HG03060 (cell line): ENCODE data around the gene FN3K.
A peak's percentile ranks its signal among the peaks of the same experiment; 100 is the strongest.
"Not testable (repeated sequence)": the region's sequence is repeated elsewhere in the genome, so short reads cannot be mapped to it uniquely, and the experiment has no call there.

Source experiments
- ATAC-seq: cut with Tn5 transposase; IDR thresholded peaks from one replicate; pipeline ENCODE4 v1.9.1; 2021; ENCODE audit warnings: low read depth, moderate number of reproducible peaks; ENCODE audit not compliant: unreplicated experiment

Gene FN3K

DNA sequence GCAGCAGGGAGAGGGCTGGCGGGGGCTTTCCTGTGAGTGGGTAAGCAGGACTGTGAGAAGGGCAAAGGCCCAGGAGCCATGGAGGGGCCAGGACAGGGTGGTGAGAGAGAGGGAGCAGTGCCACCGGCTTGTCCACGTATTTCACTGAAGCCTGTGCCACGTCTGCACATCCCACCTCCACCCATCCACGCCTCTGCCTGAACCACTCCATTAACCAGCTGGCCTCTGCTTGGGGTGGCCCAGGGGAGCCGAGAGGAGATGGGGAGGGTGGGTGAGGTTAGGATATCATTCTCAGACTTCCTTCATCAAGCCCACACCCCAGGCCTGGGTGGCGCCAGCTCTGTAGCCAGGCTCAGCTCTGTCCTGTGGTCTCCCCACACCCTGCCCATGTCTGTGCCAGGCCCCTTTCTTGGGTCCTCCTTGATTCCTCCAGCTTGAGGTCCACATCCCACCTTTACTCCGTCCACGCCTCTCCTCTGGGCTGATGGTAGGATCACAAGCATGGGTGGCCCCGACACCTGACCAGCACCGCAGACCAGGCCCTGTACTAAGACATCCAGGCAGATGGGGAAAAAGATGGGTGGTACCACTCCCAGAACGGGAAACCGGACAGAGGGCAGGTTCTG lies 3.2 kb upstream of the FN3K start:
- ATAC-seq, result no peak

- ATAC-seq, result no peak
Measured at GRCh38 chr17:82736511-82737185, 1.2 kb downstream of the FN3K start.

DNA sequence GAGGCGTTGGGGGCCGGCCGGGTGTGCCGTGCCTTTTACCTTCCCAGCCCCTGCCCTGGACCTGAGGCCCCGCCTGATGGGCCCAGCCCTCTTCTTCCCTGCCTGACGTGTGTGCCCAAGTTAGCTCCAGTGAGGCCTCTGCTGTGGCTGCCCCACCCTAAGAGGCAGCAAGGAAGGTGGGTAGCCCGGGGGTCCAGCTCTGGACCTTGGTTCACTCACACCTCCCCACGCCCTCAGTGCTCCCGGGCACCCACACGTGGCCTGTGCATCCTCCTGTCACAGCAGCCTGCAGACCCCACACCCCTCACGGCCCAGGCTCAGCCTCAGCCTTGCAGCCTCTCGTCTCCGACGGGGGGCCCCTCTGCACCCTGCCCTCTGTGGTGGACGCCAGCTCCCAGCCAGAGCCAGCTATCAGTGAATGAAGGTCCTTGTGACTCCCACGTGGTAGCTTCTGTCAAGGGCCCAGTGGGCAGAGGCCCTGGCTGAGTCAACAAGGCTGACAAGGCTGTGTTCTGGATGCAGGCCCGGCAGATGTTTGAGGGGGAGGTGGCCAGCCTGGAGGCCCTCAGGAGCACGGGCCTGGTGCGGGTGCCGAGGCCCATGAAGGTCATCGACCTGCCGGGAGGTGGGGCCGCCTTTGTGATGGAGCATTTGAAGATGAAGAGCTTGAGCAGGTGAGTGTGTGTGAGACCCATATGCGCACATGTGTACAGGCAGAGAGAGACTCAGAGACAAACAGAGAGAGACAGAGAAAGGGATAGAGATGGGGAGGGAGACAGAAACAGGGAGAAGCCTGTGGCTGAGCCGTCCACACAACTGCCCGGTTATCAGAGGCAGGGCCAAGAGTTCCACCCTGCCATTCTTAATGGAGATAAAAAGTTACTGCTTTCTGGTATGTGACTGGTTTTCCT lies 2.8 kb downstream of the FN3K start:
- ATAC-seq, result no peak

DNA sequence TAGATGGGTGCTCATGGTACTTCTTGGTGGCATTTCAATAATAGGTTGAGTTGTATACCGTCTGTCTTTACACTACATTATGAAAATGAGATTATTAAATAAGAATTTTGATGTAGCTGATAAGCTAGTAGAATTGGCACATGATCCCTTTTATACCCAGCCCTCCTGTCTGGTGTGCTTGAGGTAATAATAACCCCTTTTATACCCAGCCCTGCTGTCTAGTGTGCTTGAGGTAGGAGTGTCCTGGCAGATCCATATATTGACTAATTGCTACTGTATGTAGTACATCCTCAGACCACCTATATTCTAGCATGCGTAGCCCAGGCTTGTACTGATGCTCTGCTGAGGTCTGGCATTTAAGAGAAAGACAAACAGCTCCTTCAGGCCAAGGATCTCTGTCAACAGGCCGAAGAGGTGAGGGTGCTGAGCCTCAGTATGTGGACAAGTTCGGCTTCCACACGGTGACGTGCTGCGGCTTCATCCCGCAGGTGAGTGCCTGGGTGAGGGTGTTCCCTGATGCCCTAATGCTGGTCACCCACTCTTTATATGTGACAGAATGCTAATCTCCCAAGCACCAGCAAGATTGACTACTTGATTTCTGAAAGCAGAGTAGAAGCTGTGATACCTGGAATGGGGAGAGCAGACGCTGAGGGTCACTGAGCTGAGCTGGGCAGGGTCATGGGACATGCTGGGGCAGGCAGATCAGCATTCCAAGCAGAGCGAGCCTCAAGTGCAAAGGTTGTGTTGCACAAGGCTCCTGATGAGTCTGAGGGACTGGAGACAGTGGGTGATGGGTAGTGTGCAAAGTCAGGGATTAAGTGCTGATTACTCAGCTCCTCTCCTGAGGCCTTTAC lies 5.7 kb downstream of the FN3K start:
- no peak for ATAC-seq

DNA sequence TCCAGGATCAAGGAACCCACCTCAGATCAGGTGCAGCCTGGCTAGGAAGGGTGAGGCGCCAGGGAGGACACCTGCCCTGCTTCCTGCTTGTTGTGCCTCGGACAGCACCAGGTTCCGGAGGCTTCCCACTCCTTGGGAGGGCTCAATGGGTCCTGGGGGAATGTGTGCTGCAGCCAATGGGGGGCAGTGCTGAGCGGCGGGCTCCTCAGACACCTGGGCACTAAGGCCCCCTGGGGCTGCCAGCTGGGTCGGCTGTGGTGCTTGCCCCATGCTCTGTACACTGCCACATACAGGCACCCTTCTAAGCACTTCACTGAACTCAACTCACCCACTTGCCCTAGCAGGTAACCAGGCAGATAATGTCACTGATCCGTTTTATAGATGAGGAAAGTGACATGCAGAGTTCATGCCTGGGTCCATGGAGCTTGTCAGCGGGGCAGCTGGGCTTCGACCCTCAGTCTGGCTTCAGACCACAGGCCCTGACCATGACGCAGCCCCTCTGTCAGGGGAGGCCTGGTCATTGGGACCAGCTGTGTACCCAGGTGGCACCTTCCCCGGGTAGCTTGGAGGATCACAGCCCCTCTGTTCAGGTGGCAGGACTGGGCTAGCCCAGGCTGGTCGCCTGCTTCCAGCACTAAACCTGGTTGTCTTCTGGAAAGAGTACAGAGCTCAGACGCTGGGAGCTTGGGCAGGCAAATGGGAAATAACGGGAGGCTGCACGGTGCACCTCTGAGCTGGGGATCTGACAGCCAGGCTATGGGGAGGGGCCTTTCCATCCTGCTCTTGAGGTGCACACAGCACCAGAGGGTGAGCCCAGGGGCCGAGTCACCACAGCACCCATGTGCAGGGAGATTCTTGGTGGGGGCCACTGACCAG lies 8.2 kb downstream of the FN3K start:
- no peak for ATAC-seq

- ATAC-seq, result not testable (repeated sequence)
Measured at GRCh38 chr17:82744736-82745135, 9.3 kb downstream of the FN3K start.

- no peak for ATAC-seq
Measured at GRCh38 chr17:82745524-82745923, 10.1 kb downstream of the FN3K start.

GRCh38 chr17:82748756-82749155 lies 13.3 kb downstream of the FN3K start:
- ATAC-seq, result no peak

DNA sequence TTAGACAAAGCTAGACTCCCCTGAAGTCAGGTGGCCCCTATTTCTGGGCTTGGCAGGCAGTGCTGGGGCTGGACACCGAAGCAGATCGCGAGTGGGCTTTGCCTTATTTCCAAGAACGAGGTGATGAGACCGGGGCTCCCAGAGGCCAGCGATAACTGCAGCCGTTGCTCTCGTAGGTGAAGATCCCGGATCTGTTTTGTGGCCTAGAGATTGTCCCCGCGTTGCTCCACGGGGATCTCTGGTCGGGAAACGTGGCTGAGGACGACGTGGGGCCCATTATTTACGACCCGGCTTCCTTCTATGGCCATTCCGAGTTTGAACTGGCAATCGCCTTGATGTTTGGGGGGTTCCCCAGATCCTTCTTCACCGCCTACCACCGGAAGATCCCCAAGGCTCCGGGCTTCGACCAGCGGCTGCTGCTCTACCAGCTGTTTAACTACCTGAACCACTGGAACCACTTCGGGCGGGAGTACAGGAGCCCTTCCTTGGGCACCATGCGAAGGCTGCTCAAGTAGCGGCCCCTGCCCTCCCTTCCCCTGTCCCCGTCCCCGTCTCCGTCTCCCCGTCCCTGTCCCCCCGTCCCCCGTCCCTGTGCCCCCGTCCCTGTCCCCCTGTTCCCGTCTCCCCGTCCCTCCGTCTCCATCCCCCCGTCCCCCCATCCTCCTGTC lies 15.0 kb downstream of the FN3K start:
- no peak for ATAC-seq

DNA sequence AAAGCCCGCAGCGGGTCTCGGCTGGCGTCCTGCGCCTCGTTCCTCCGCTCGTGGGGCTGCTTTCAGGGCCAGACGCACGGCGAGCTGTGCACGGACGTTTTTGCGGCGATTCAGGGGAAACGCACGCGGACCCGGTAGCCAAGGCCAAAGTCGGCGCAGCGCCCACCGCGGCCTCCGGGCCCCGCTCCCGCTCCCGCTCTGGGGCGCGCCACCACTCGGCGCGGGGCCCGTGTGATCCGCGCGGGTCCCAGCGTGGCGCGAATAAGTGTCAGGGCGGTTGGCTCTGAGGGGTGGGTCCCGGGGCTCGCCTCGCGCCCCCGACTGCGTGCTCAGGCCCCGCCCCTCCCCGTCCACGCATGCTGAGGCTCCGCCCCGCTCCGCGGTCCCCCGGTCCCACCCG lies 15.8 kb downstream of the FN3K start:
- no peak for ATAC-seq

GRCh38 chr17:82751571-82752370 lies 16.4 kb downstream of the FN3K start, which contains the start of gene TBCD:
Gene TBCD (plus strand): TSS chr17:82752065. CDS start chr17:82752194, 129 bp downstream.
- ATAC-seq, result peak; percentile 48

DNA sequence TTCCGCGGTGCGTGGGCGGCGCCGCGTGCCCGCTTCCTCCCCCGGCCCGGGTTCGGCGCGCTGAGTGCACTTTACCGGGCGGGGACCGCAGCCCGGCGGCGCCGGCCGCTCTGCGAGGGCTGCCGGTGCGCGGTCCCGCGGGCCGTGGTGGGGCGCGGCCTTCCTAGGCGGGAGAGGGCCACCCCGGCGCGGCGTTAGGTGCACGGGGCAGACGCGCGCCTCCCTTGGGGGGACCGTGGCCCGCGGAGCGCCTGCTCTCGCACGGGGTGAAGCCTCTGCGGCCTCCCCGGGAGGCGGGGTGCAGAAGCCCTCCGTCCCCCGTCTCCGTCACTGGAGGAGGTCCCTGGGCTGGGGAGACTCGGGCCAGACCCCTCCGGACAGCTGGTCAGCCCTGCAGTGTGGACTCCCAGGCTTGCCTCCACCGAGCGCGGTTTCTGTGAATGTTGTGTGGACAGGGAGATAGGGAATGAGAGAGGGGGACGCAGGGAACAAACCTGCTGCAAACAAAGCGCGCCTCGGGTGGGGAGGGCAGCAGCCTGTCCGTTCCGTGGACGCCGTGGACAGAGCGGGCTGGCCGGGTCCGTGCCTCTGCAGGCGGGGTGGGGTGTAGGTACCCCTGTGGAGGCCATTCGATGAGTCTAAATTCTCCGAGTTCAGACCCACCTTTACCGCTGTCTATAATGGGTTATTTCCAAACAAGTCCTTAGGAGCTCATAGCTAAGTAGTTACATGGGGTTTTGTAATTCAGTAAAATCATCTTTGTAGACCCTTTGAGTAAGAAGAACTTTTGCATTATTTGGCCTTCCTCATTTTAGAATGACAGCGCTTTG lies 17.2 kb downstream of the FN3K start:
- ATAC-seq, result no peak

GRCh38 chr17:82753201-82753464 lies 17.7 kb downstream of the FN3K start:
- ATAC-seq, result no peak

DNA sequence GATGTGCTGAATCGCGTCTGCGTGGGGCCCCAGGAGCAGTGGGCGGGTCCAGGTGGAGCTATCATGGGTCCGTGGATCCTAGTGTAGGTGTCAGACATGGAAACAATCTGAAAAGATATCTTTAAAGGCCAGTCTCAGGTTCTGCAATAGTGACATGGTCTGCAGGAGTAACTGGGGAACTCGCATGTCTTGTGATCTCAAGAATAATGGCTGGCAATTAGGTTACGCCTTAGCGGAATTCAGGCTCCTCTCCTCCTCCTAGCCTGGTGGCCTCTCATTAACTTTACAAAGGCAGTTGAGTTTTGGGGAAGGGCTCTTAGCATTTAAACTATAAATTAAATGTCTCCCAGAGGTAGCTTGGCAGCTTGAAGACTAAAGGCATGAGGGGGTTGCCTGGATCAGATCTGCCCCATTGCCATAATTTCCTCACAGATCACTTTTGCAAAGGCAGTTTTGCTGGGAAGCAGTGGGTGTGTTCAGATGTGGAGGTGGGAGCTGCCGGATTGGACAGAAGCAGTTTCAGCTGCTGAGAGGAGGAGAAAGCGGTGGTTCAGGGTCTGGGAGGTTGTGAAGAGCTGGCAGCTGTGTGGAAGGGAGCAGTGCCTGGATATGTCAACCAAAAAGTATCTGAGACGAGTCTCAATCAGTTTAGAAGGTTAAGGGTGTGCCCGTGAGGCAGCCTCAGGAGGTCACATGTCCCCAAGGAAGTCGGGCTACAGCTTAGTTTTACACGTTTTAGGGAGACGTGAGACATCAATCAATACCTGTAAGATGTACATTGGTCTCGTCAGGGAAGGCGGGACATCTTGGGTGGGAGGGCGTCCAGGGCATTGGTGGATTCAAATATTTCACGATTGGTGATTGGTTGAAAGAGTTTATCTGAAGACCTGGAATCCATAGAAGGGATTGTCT lies 19.1 kb downstream of the FN3K start:
- ATAC-seq, result no peak

GRCh38 chr17:82756166-82756565 lies 20.8 kb downstream of the FN3K start:
- ATAC-seq, result no peak

DNA sequence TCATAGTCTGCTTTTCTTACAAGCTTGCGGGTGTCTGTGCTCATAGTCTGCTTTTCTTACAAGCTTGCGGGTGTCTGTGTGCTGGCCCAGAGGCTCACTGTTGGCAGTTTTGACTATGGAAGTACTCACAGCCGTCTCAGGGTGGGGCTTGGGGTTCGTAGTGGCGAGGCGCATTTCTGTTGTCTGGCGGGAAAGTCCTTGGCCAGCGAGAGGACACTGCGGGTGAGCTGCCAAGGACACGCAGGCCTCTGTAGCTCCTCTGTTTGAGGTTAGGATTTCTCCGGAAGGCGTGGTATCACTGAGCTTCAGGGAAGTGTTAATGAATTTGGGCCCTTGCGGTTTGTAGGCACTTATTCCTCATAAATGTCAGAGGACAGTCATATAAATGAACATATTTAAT lies 30.0 kb downstream of the FN3K start:
- ATAC-seq, result no peak
